ENCODE measurements around the gene CASS4.
"Not testable (repeated sequence)": the region's sequence is repeated elsewhere in the genome, so short reads cannot be mapped to it uniquely, and the experiment has no call there.

The CASS4 gene

DNA sequence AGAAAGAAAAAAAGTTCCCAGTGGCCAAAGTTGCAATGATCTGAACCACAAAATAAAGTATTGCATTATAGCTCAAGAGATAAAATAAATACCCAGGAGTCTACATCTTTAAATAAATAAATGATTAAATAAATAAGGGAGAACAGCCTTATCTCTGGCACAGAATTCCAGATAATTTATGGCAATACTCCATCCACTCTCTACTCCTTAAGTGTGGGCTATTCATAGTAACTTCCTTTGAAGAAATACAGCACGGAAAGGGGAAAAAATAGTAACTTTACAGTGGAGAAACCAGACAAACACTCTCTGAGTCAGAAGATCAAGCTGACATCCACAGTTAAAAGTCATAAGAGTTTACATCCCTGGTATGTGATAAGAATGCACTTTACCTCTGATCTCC lies 31.7 kb upstream of the CASS4 start:
- H3K36me3 ChIP-seq (ENCODE audit: control insufficient read depth, insufficient read depth, low read length): peaks cover 25% of the 10 kb centered on the region
- H3K27me3 ChIP-seq (ENCODE audit: control insufficient read depth, insufficient read depth, low read length): no peaks in the 10 kb centered on the region
- H3K4me3 ChIP-seq (ENCODE audit: low read length): no peak overlapping the region
- no peaks in the 10 kb centered on the region for H3K4me1 ChIP-seq (ENCODE audit: control insufficient read depth, insufficient read depth, low read length)
- no peaks in the 10 kb centered on the region for H3K9me3 ChIP-seq (ENCODE audit: control insufficient read depth, insufficient read depth, low read length)
- no CpG with 5 or more reads among the region's 1 CpG for WGBS (ENCODE audit: insufficient coverage, insufficient read length)
- DNase-seq (ENCODE audit: low read depth, low spot score): no peak
- no peak overlapping the region for H3K27ac ChIP-seq (ENCODE audit: low read length)

DNA sequence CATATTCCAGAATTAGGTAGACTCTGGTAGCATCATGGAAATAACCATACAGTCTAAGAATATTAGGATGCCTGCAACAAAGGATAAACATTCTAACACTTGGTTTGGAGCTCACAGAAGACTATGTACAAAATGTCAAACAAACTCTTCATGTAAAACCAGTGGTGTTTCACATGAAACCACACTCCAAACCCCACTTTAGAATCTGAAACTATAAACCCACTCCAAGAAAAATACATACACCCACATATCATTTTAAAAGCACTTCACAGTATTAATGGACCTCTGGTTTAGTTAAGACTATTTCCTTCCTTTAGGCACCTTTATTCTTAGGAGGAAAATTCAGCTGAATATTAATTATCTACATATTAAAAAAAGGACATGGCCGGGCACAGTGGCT lies 30.6 kb upstream of the CASS4 start:
- no peaks in the 10 kb centered on the region for H3K4me1 ChIP-seq (ENCODE audit: control insufficient read depth, insufficient read depth, low read length)
- H3K4me3 ChIP-seq (ENCODE audit: low read length): no peak overlapping the region
- H3K36me3 ChIP-seq (ENCODE audit: control insufficient read depth, insufficient read depth, low read length): peaks cover 30% of the 10 kb centered on the region
- H3K9me3 ChIP-seq (ENCODE audit: control insufficient read depth, insufficient read depth, low read length): no peaks in the 10 kb centered on the region
- H3K27ac ChIP-seq (ENCODE audit: low read length): no peak overlapping the region
- no peaks in the 10 kb centered on the region for H3K27me3 ChIP-seq (ENCODE audit: control insufficient read depth, insufficient read depth, low read length)
- DNase-seq (ENCODE audit: low read depth, low spot score): no peak
- WGBS (ENCODE audit: insufficient coverage, insufficient read length): no CpG with 5 or more reads among the region's 1 CpG

- WGBS (ENCODE audit: insufficient coverage, insufficient read length): no CpG with 5 or more reads among the region's 4 CpGs
- Histone ChIP-seq H3K27me3 (ENCODE audit: control insufficient read depth, insufficient read depth, low read length) (no peaks in the 10 kb centered on the region), H3K4me1 (ENCODE audit: control insufficient read depth, insufficient read depth, low read length) (no peaks in the 10 kb centered on the region), H3K36me3 (ENCODE audit: control insufficient read depth, insufficient read depth, low read length) (peaks cover 30% of the 10 kb centered on the region), H3K27ac (ENCODE audit: low read length) (no peak overlapping the region), H3K9me3 (ENCODE audit: control insufficient read depth, insufficient read depth, low read length) (no peaks in the 10 kb centered on the region), H3K4me3 (ENCODE audit: low read length) (no peak overlapping the region)
- DNase-seq (ENCODE audit: low read depth, low spot score): no peak
These were observed 29.4 kb upstream of the CASS4 start for GRCh38 chr20:56382696-56383095.

DNA sequence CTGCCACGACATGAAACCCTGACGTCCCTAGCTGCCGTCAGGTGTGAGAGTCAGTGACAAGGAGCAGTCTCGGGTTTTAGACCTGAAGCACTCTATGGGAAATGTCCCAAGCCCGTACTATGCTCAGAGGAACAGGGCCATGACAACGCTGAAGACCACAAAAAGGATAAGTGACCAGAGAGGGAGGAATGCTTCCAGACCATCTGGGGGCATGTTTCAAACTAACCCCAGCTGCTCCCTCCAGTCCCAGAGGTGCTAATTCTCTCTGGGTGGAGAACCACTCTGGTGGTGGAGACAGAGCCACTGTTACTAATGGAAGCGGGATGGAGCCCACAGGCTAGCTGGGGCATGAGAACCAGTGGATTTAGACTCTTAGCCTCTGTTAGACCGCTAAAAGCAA lies 28.7 kb upstream of the CASS4 start:
- Histone ChIP-seq H3K4me1 (ENCODE audit: control insufficient read depth, insufficient read depth, low read length) (no peaks in the 10 kb centered on the region), H3K9me3 (ENCODE audit: control insufficient read depth, insufficient read depth, low read length) (no peaks in the 10 kb centered on the region), H3K27ac (ENCODE audit: low read length) (no peak overlapping the region), H3K36me3 (ENCODE audit: control insufficient read depth, insufficient read depth, low read length) (peaks cover 33% of the 10 kb centered on the region), H3K27me3 (ENCODE audit: control insufficient read depth, insufficient read depth, low read length) (no peaks in the 10 kb centered on the region), H3K4me3 (ENCODE audit: low read length) (no peak overlapping the region)
- WGBS (ENCODE audit: insufficient coverage, insufficient read length): no CpG with 5 or more reads among the region's 8 CpGs
- DNase-seq (ENCODE audit: low read depth, low spot score): no peak

- no peak for DNase-seq (ENCODE audit: low read depth, low spot score)
- no CpG with 5 or more reads among the region's 4 CpGs for WGBS (ENCODE audit: insufficient coverage, insufficient read length)
- no peak overlapping the region for H3K27ac ChIP-seq (ENCODE audit: low read length)
- H3K27me3 ChIP-seq (ENCODE audit: control insufficient read depth, insufficient read depth, low read length): no peaks in the 10 kb centered on the region
- no peaks in the 10 kb centered on the region for H3K4me1 ChIP-seq (ENCODE audit: control insufficient read depth, insufficient read depth, low read length)
- H3K9me3 ChIP-seq (ENCODE audit: control insufficient read depth, insufficient read depth, low read length): no peaks in the 10 kb centered on the region
- H3K36me3 ChIP-seq (ENCODE audit: control insufficient read depth, insufficient read depth, low read length): peaks cover 34% of the 10 kb centered on the region
- no peak overlapping the region for H3K4me3 ChIP-seq (ENCODE audit: low read length)
These were observed 26.9 kb upstream of the CASS4 start for GRCh38 chr20:56385130-56385529.

DNA sequence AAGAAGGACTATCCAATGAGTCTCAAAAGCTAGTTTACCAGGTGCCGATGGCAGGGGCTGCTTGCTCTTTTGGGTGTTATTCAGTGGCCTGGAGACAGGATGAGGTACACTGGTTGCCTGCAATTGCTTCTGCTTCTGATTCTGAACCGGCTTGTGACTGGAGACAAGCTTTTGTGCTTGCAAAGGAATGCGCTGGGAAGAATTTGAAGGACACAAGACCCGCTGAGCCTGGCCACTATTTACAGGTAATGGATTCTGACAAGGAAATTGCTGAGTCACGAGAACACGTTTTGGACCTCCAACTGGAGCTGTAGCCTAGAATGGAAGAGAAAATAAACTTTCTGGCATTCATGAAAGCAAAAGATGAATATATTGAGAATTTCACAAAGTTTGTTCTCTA lies 25.8 kb upstream of the CASS4 start:
- no CpG with 5 or more reads among the region's 6 CpGs for WGBS (ENCODE audit: insufficient coverage, insufficient read length)
- peaks cover 33% of the 10 kb centered on the region for H3K36me3 ChIP-seq (ENCODE audit: control insufficient read depth, insufficient read depth, low read length)
- no peak for DNase-seq (ENCODE audit: low read depth, low spot score)
- no peak overlapping the region for H3K4me3 ChIP-seq (ENCODE audit: low read length)
- no peaks in the 10 kb centered on the region for H3K27me3 ChIP-seq (ENCODE audit: control insufficient read depth, insufficient read depth, low read length)
- H3K4me1 ChIP-seq (ENCODE audit: control insufficient read depth, insufficient read depth, low read length): no peaks in the 10 kb centered on the region
- H3K9me3 ChIP-seq (ENCODE audit: control insufficient read depth, insufficient read depth, low read length): no peaks in the 10 kb centered on the region
- H3K27ac ChIP-seq (ENCODE audit: low read length): no peak overlapping the region

DNA sequence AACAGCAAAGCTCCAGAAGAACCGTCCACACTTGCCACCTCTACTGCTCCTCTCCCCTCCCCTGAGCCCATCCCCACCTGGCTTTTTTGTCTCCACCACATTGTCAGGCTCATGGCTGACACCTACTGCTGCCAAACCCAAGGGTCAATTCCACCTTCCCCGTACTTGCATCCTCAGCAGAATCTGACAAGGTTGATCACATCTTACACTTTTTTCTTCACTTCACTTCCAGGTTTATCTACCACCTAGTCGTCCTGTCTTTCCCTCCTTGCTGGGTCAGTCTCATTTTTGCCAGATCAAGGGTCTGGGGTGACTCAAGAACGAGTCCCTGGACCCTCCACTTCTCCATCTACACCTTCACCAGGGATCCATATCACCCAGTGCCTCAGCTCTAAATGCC lies 23.2 kb upstream of the CASS4 start:
- no CpG with 5 or more reads among the region's 4 CpGs for WGBS (ENCODE audit: insufficient coverage, insufficient read length)
- peaks cover 20% of the 10 kb centered on the region; the same call in 1 of the 2 replicates for H3K36me3 ChIP-seq (ENCODE audit: control insufficient read depth, insufficient read depth, low read length)

GRCh38 chr20:56389807-56390206 lies 22.3 kb upstream of the CASS4 start:
- no peaks in the 10 kb centered on the region for H3K4me1 ChIP-seq (ENCODE audit: control insufficient read depth, insufficient read depth, low read length)
- H3K9me3 ChIP-seq (ENCODE audit: control insufficient read depth, insufficient read depth, low read length): no peaks in the 10 kb centered on the region
- no peak for DNase-seq (ENCODE audit: low read depth, low spot score)
- H3K27ac ChIP-seq (ENCODE audit: low read length): no peak overlapping the region
- no peak overlapping the region for H3K4me3 ChIP-seq (ENCODE audit: low read length)
- peaks cover 17% of the 10 kb centered on the region; the same call in 1 of the 2 replicates for H3K36me3 ChIP-seq (ENCODE audit: control insufficient read depth, insufficient read depth, low read length)
- no peaks in the 10 kb centered on the region for H3K27me3 ChIP-seq (ENCODE audit: control insufficient read depth, insufficient read depth, low read length)
- no CpG with 5 or more reads among the region's 4 CpGs for WGBS (ENCODE audit: insufficient coverage, insufficient read length)

More for the DNA sequence above, 23.2 kb upstream of the CASS4 start:
- H3K9me3 ChIP-seq (ENCODE audit: control insufficient read depth, insufficient read depth, low read length): no peaks in the 10 kb centered on the region
- H3K4me1 ChIP-seq (ENCODE audit: control insufficient read depth, insufficient read depth, low read length): no peaks in the 10 kb centered on the region
- H3K4me3 ChIP-seq (ENCODE audit: low read length): no peak overlapping the region
- H3K27ac ChIP-seq (ENCODE audit: low read length): no peak overlapping the region
- H3K27me3 ChIP-seq (ENCODE audit: control insufficient read depth, insufficient read depth, low read length): no peaks in the 10 kb centered on the region
- DNase-seq (ENCODE audit: low read depth, low spot score): no peak

DNA sequence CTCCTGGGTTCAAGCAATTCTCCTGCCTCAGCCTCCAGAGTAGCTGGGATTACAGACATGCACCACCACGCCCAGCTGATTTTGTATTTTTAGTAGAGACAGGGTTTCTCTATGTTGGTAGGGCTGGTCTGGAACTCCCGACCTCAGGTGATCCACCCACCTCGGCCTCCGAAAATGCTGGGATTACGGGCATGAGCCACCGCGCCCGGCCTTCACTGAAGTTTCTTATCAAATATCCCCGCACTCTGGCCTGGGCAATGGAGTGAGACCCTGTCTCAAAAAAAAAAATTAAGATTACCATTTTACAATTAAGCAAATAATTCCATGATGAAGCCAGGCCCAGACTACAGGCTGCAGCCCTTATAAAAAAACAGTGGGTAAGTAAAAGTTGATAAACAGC lies 21.7 kb upstream of the CASS4 start:
- not testable (repeated sequence) for DNase-seq (ENCODE audit: low read depth, low spot score); H3K27ac ChIP-seq (ENCODE audit: low read length); H3K27me3 ChIP-seq (ENCODE audit: control insufficient read depth, insufficient read depth, low read length); H3K4me3 ChIP-seq (ENCODE audit: low read length); H3K4me1 ChIP-seq (ENCODE audit: control insufficient read depth, insufficient read depth, low read length); H3K9me3 ChIP-seq (ENCODE audit: control insufficient read depth, insufficient read depth, low read length)
- WGBS (ENCODE audit: insufficient coverage, insufficient read length): no CpG with 5 or more reads among the region's 9 CpGs
- peaks cover 14% of the 10 kb centered on the region; the same call in 1 of the 2 replicates for H3K36me3 ChIP-seq (ENCODE audit: control insufficient read depth, insufficient read depth, low read length)

DNA sequence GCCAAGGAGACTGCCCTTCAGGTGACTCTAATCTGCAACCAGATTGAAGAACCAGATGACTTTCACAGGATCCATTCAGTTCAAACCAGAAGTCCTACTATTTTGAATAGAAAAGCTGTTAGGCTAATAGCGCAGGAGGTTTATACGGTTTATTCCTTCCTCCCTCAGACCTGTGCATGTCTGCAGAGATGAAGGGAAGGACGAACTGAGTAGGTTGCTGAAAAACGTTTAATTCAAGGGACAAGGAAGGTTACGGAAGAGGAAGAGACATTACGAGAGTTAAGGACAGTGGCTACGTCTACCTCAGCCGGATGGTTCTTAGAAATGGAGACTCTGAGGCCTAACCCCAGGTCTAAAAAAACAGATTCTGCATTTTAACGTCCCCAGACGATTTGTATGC lies 21.0 kb upstream of the CASS4 start:
- H3K27me3 ChIP-seq (ENCODE audit: control insufficient read depth, insufficient read depth, low read length): no peaks in the 10 kb centered on the region
- peak overlapping the region; percentile 86; the same call in 1 of the 2 replicates for H3K4me3 ChIP-seq (ENCODE audit: low read length)
- H3K27ac ChIP-seq (ENCODE audit: low read length): no peak overlapping the region
- no peaks in the 10 kb centered on the region for H3K9me3 ChIP-seq (ENCODE audit: control insufficient read depth, insufficient read depth, low read length)
- no peaks in the 10 kb centered on the region for H3K4me1 ChIP-seq (ENCODE audit: control insufficient read depth, insufficient read depth, low read length)
- peaks cover 9% of the 10 kb centered on the region; the same call in 1 of the 2 replicates for H3K36me3 ChIP-seq (ENCODE audit: control insufficient read depth, insufficient read depth, low read length)
- DNase-seq (ENCODE audit: low read depth, low spot score): no peak
- no CpG with 5 or more reads among the region's 10 CpGs for WGBS (ENCODE audit: insufficient coverage, insufficient read length)

DNA sequence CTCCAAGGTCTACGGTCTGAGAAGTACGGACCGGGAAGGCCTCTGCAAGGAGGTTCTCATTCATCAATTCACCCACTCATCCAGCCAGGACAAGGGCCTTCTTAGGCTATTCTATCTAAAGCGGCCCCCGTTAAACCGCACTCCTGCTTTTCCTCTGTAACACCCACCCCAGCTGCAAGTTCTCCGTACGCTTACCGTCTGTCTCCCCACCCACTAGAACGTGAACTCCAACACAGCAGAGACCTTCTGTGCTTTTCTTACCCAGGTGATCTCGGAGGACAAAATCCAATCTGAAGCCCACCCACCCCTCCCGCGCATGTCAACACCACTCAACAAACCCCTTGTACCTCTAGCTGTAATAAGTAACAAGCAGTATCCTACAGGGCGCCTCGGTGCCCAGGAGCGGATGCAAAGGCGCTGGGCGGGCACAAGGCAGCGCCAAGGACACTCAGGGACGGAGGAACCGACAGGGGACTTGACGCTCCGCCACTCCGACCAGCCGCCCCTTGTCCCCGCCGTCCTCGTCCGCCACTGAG lies 20.4 kb upstream of the CASS4 start:
- no peaks in the 10 kb centered on the region for H3K27me3 ChIP-seq (ENCODE audit: control insufficient read depth, insufficient read depth, low read length)
- no peak overlapping the region for H3K27ac ChIP-seq (ENCODE audit: low read length)
- peak overlapping the region; percentile 86 for H3K4me3 ChIP-seq (ENCODE audit: low read length)
- H3K9me3 ChIP-seq (ENCODE audit: control insufficient read depth, insufficient read depth, low read length): no peaks in the 10 kb centered on the region
- H3K4me1 ChIP-seq (ENCODE audit: control insufficient read depth, insufficient read depth, low read length): no peaks in the 10 kb centered on the region
- H3K36me3 ChIP-seq (ENCODE audit: control insufficient read depth, insufficient read depth, low read length): peaks cover 6% of the 10 kb centered on the region; the same call in 1 of the 2 replicates
- no CpG with 5 or more reads among the region's 29 CpGs for WGBS (ENCODE audit: insufficient coverage, insufficient read length)
- no peak for DNase-seq (ENCODE audit: low read depth, low spot score)

All from iPS DF 6.9 (cell line).